GM18870 (cell line): Measurements from ENCODE around the gene AIM2.
"Not testable (repeated sequence)": the region's sequence is repeated elsewhere in the genome, so short reads cannot be mapped to it uniquely, and the experiment has no call there.

Experiments
- ATAC-seq: cut with Tn5 transposase; IDR thresholded peaks from one replicate; pipeline ENCODE4 v1.9.1; 2021; ENCODE audit warnings: moderate library complexity; ENCODE audit not compliant: unreplicated experiment

AIM2 gene

DNA sequence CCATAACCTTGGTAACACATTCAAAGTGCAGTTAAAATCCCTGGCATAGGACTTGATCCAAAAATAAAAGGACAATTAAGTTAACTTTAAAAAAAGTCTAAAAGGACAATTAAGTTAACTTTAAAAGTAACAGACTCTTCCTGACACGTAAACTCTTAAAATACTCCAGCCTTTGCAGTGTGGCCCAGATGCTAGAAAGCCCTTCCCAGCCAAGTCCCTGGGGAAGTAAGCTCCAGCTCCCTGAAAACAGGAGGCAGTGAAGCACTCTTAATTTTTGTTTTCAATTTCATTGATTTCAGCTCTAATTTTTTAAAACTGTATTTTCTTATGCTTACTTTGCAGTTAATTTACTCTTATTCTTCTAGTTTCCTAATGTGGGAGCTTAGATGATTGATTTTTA lies 5.1 kb upstream of the AIM2 start:
- ATAC-seq = no peak

DNA sequence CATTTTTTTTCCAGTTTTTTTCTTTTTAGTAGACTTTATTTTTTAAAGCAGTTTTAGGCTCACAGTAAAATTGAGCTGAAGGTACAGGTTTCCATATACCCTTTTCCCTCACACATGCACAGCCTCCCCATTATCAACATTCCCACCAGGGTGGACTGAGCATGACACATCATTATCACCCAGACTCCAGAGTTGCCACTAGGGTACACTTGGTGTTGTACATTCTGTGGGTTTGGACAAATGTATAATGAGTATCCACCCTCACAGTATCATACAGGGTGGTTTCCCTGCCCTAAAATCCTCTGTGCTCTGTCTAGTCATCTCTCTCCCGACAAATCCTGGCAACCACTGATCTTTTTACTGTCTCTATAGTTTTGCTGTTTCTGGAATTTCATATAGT lies 3.0 kb upstream of the AIM2 start:
- ATAC-seq = no peak

DNA sequence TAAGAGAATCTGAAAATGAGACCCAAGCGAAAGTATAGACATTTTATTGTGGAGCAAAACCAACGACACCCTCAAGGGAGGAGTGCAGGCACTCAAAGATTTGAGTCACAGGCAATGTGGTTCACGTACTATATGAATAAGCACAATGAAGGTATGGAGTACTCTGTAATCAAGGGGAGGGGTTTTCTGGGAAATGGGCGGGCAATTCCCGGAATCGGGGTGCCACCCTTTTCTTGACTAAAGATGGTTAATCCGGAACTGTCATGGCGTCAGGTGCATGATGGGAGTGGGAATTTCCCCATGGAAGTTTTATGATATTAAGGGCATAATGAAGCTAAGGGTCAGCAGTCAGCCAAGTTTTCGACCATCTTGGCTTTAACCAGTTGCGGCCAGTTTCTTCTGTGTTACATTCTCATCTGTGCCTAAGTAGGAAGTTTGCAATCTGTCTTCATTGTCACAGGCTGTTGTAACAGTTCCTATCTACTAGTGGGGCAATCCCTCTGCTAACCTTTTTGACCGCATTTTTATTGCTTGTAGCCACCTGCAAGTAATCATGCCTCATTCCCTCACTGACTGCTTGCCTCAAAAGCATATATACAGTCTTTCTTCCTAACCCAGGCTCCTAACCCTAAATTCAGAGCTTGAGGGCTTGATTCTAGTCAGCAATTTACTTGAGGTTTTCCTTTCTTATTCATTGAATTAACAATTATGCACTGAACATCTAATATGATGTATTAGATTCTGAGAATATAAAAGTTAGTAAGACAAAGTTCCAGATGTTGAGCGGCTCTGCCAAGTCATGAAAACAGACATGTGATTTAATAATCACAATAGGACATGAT lies 775 bp upstream of the AIM2 start:
- peak; percentile 72 for ATAC-seq

DNA sequence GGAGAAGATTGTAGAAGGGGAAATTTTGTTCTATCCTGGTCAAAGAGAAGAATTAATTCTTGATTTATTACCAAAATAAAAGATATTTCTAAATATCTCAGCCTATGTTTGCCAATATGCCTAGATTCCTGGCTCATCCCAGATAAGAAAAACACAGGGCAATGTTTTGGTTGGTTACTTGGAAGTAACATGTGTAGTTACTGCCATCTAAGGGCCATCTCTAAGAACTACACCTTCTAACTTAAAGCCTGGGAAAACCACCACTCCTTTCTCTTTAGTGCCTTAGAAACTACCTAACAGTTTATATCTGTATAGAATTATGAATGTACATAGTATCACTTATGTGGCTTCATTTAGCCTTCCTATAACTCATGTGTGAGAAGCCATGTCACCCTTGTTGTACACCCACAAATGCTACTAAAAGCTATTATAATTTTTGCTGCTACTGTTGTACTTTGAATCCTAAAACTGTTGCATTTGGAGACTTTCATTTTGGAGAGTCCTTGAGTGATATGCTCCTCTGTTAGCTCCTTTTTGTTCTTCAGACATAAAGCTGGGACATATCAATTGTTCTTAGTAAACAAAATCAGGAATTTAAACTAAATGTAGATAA lies 4.5 kb downstream of the AIM2 start:
- ATAC-seq = no peak

DNA sequence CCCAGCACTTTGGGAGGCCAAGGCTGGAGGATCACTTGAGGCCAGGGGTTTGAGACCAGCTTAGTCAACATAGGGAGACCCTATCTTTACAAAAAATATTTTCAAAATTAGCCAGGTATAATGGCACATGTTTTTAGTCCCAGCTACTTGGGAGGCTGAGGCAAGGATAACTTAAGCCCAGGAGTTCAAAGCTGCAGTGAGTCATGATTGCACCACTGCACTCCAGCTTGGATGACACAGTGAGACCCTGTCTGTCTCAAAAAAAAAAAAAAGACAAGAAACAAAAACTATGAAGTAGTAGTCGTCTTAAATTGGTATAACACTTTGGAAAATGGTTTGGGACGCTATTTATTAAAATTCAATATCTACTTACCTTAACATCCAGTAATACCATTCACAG lies 7.7 kb downstream of the AIM2 start:
- no peak for ATAC-seq

DNA sequence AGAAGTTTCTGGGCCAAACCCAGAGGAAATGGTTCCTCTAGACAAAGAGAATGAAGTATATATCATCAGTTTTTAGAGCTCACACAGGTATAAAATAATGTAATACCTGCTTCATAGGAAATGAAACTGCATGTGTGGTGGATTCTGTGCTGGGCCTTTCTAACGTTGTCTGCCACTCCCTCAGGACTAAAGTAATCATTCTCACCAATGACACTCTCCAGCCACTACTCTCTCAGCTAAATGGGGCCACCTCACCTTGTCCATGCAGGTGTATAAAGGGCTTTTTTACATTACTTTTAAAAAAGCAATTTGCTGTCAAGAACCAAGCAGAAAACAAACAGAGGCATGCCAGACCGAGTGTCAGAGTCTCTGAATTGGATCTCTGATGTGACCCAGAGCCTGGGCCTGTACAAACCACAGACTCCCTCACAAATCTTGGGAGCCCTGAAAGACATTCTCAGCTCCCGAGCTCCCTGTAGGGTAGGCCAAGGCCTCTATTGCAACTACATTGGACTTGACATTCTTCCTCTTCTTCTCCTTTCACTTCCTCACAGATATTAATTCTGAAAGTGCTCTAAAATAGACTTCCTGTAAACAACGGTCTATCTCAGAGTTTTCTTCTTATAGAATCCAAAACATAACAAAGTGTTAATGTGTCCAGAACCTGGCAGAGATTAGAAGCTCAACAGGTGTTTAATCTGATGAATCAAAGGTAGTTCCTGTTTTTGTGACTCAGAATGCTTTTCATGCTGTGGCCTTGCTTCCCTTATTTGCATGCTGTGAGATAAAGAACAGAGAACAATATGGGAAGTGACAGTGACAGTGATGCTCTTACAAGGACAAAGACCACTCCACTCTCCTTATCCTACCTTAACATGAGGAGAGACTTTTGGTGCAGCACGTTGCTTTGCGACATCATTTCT lies 8.6 kb downstream of the AIM2 start:
- ATAC-seq = peak; percentile 84

DNA sequence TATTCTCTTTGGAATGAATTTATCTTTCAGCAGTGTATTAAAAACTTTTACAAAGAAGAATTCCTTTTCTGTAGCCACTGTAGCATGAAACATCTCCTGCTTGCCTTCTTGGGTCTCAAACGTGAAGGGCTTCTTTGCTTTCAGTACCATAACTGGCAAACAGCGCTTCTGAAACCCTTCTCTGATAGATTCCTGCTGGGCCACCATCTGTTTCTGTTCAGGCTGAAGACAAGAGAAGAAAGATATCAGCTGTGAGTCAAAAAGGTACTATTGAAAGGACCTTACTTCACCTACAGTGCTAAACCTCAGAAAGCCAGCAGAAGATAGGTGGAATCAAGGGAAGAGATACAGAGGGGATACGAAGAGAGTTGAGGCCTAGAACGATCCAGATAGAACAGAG lies 10.5 kb downstream of the AIM2 start:
- ATAC-seq = no peak

DNA sequence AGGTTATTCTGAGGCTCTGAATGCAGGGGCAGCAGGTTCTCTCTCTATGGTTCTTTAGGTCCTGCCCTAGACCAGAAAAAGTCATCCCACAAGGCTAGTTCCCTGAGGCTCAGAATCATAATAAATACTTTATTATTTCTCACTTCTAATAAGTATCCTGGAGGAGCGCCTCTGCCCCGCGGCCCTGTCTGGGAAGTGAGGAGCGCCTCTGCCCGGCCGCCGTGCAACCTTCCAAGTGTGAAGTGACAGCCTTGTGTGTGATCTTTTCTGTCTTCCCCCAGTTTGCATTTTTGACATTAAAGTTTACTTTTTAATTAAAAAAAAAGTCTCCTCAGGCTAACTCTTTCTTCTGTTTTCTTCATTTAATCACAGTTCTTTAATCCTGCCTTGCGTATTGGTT lies 11.5 kb downstream of the AIM2 start:
- no peak for ATAC-seq

DNA sequence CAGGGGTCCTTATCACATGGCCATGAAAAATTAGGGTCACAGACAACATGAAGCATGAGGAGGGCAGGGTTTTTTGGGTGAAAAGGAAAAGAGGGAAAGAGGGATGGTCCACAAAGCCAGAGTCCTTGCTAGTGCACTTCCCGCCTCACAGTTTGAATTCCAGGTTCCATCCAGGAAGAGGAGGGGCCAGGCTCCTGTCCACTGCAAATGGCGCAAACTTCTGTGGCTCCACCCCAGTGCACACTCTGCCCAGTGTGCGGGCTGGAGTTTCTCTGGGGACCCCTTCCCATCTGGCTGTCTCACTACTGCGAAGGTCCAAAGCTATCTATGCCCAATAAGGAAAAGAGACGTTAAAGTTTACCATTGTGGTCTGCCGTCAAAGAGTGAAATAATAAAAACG lies 17.8 kb downstream of the AIM2 start:
- ATAC-seq = no peak

DNA sequence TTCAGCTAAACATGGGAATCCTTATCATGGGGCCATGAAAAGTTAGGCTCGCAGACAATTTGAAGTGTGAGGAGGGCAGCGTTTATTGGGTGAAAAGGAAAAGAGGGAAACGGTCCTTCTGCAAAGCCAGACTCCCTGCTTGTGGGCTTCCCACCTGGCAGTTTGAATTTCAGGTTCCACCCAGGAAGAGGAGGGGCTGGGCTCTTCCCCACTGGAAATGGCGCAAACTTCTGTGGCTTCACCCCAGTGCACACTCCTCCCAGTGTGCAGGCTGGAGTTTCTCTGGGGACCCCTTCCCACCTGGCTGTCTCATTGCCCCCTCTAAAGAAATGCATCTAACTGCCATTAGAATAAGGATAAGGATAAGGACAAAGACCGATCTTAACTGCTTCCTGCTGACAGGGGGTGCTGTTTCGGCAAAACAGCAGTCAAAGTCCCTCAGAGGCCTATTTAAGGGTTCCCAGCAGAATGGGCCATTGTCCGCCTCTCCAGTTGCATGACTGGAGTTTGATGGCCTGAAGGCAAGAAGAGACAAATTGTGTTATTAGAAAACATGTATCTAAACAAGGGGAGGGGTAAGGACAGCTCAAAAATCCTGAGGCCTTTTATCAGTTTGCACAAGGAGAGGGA lies 20.4 kb downstream of the AIM2 start:
- ATAC-seq = no peak

DNA sequence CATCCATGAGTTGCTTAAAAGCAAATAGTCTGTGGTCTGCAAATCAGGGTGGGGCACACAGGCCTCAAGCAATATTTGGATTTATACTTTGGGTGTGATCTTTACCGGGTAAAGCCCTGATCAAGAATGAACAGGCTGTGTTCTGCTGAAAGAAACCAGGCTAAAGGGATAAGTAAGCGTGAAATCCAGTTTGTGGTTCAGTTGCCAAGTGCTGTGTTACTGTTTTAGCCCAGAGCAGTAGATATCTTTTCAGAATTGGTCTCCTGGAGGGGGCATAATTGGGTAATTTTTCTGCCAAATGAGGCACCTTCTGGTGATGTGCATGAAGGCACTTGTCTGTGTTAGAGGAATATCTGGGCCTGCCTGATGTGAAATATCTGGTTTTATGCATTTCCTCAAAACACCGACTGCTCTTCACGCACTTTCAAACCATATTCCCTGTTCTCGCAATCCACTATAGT lies 21.4 kb downstream of the AIM2 start:
- ATAC-seq = no peak

DNA sequence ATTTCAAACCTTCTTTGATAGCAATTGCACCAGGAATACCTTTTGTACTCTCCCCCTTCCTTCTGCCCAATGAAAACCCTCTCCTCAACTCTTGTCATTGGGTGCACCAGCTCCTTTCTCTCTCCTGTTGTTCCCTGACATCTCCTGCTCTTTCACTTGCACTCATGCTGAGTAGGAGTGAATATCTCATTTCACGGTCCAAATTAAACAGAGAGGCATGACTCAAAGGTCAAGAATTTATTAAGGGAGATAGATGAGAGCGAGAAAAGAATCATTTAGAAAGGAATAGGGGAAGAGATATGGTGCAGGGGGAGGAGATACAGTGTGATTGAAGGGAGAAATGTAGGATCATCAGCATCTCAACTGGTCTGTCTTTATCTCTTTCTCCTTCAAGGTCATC lies 22.1 kb downstream of the AIM2 start:
- ATAC-seq = no peak

DNA sequence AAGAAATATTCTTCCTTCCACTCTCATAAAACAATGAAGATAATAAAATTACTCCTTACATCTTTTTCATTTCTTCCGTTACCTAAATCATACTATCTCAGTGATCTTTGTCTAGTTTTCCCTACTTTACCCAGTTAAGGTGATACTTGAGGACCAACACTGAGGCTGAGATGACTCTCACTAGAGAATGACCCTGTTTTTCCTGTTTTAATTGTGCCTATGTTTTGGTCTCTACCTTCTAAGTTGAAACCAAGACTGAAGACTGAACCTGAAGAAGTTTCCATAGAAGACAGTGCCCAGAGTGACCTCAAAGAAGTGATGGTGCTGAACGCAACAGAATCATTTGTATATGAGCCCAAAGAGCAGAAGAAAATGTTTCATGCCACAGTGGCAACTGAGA lies 25.1 kb downstream of the AIM2 start:
- ATAC-seq = no peak

DNA sequence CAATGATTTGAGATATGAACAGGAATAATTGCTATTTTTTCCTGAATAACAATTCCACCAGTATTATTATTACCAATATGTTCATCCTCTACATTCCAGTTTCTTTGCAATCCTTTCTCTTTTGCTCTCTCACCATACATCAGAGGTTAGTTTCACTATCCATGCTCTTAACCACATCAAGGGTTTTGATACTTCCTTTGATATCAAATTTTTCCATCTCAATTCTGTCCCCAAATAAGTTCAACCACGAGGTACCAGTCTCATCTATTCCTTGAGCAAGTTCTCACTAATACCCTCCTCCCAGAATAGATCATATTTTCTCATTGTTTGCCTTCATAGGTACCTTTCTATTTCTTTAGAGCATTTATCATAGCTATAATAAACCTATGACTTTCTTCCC lies 30.1 kb downstream of the AIM2 start:
- not testable (repeated sequence) for ATAC-seq

DNA sequence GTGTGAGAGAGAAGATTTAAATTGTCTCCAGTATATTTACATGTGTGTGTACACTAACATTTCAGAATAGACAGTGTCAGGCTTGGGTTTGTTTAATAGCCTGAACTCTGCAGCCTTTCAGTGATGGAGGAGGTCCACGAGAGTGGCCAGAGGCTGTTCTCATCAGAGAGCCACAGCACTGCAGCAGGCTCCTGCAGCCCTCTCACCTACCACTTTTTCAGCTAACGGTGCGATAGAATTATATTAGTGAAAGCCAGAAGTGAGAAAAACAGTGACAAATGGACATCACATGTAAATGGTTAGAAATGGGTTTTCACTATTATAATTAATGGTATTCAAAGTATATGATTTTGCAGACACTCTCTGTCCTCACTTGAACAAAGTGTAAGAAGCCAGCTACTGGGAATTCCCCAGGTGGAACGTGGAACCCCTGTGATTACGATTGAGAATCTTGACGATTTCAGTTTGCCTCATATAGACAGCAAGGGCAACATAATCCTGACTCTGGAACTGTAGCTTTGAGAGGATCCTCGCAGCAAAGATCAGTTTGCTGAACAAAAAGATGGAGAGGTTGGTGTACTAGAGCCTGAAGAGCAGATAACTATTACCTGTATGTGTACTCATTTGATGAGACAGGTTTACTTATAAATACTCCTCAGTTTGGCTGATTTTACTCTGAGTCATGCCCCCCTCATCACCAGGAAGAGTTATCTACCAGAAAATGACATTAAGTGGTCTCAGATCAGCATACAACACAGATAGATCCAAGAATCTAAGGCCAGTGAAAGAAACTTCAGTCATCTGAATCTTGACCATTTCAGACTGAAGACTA lies 35.5 kb downstream of the AIM2 start:
- ATAC-seq = no peak

DNA sequence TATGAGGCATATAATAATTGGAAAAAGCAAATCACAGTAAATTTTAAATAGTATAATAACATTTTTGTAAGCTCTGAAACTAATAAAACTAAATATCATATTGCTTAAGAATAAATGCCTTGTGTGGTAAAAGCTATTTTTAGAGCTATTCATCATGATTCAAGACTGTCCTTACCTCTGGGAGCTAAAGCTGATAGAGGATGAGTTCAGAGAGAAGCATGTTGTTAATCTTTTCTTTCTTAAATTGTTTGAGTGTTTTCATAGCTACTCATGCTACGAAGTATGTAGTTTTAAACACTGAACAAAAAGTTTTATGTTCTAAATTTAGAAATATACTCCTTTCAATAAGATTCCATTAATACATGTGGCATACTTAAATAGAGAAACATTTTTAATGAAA lies 36.4 kb downstream of the AIM2 start:
- ATAC-seq = no peak

DNA sequence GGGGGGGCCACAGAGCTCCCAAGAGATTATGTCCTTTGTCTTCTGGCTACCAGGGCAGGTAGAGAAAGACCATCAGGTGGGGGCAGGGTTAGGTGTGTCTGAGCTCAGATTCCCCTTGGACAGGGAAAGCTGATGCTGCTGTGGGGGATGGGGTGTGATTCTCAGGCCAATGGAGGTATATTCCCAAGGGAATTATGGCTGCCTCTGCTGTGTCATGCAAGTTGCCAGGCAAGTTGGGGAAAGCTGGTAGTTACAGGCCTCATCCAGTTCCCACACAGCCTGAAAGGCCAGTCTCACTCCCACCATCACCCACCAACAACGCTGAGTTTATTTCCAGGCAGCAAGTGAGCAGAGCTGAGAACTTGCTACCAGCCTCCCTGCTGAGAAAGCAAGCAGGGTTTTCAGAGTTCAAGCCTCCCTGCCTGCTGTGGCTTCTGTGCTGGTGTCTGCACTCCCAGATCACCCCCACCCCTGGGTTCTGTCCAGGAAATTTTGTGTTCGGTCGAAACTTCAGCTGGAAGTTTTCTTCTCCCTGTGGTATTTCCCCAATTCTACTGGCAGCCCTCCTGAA lies 45.6 kb downstream of the AIM2 start:
- ATAC-seq = no peak

DNA sequence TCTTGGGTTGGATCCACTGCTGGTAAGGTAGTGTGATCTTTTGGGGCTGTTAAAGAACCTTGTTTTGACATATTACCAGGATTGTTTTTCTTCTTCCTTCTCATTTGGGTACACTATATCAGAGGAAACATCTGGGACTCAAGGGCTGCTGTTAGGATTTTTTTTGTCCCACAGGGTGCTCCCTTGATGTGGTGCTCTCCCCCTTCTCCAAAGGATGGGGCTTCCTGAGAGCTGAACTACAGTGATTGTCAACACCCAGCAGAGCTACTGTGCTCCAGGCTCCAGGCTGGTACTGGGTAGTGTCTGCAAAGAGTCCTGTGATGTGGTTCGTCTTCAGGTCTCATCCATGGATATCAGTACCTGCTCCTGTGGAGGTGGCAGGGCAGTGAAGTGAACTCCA lies 46.3 kb downstream of the AIM2 start:
- ATAC-seq = no peak

DNA sequence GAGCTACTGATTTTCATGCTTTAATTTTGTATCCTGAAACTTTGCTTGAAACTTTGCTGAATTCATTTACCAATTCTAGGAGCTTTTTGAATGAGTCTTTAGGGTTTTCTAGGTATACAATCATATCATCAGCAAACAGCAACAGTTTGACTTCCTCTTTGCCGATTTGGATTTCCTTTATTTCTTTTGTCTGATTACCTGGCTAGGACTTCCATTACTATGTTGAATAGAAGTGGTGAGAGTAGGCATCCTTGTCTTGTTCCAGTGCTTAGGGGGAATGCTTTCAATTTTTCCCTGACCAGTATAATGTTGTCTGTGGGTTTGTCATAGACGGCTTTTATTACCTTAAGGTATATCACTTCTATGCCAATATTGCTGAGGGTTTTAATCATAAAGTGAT lies 49.7 kb downstream of the AIM2 start:
- ATAC-seq = not testable (repeated sequence)

DNA sequence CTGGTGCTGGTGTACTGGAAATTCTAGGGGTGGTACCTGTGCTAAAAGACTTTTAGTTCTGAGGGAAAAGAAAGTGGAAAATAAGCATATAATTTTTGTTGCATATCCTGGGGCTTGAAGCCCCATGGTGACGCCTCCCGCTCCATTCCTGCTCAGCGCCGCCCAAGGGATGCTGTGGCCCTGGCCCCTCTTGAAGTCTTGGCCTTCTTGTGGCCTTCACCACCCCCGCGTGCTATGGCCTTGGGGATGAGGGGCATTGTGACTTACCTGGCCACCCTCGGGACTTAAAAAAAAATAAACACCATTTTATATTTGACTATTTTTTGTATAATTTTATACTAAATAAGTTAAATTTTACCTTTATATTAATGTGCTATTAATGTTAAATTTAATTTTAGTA lies 51.5 kb downstream of the AIM2 start:
- ATAC-seq = no peak
